Stimulated activated CD4-positive, alpha-beta T cell treated with anti-CD3 and anti-CD28 coated beads, Interleukin-1b, Interleukin-23, amount 100 ng/mL, for 24 hours (primary cell): Measurements from ENCODE around the gene PITRM1.
"Not testable (repeated sequence)": the region's sequence is repeated elsewhere in the genome, so short reads cannot be mapped to it uniquely, and the experiment has no call there.

ENCODE experiments used
- DNase-seq, 4 experiments: peaks; one replicate each; pipeline ENCODE4 v3.0.0-alpha.2; 2020; ENCODE audit warnings: low read depth in 4 of 4, low spot score in 1 of 4

The PITRM1 gene

DNA sequence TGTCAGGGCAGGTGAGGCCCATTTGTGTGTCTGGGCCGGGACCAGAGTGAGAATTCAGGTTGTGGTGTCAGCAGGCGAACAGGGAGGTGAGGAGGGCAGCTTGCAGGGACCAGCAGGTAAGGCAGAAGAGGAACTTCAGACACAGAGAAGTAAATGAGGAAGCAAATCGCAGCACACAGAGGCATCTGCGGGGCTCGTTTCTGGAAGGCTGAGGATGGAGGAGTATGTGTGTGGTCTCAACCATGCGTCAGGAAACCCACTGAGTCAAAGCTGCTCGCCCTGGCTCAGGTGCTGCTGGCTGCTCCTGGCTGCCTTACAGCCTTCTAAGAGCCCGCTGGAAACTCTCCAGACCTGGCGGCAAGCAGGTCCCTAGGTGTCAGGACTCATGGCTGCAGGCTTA, 26.9 kb upstream of the PITRM1 start:
- no peak for DNase-seq

DNA sequence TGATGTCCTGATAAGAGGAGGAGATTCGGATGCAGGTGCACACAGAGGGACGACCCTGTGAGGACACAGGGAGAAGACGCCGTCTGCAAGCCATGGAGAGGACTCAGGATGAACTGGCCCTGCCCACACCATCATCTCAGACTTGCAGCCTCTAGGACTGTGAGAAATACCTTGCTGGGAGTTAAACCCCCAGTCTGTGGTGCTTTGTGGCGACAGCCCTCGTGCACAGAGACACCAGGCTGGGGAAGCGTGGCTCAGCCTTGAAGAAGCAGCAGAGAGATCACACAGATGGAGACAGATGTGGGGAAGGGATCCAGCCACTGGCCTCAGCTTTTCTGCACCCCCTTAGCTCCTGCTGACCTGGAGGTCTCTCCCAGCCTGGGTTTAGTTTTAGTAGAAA, 26.3 kb upstream of the PITRM1 start:
- no peak for DNase-seq

DNA sequence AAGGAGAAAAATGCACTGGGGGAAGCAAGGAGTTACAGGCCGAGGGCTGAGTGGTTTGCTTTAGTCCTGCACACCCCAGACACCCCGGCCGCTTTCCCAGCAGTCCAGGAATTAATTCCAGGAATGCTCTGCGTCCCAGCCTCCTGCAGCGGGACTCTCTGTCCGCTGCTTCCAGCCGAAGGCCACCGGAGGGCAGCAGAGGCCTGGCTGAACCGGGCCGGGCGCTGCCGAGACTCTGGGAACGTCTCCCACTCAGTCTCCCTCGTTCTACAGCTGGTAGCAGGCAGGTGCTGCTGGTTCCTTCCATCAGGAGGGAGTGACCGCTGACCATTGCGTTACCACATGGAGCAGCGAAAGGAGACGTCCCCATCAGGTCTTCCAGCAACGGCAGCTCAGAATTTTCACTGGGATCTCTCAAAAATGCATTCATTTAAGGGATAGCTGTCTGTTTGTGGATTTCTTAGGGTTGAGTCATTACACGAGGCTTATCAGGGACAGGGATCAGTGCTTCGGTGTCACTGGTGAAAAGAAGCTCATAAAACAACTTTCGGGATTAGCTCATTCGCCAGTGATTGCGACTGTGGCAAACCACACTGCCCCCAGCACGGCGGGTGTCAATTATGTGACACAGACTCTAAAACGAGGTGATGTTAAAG, 24.9 kb upstream of the PITRM1 start:
- DNase-seq: peak; percentile 36 to 74 (median 55)

DNA sequence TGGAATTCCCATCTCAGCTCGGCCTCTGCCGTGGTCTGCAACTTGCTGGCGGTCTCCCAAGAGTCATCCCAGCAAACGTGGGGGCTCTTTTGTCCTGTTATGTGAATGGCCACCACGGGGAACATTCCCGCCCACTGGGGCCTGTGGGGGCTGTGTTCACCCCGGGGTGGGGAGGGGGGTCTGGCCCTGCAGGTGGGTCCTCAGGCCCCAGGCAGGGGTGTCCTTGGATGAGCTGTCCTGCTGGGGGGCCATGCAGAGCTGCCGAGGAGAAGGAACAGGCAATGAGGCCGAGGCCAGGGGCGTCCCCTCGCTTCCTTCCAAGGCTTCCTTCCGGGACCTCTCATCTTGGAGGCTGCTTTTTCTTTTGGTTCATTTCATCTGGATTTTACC, 24.4 kb upstream of the PITRM1 start:
- DNase-seq: no peak

DNA sequence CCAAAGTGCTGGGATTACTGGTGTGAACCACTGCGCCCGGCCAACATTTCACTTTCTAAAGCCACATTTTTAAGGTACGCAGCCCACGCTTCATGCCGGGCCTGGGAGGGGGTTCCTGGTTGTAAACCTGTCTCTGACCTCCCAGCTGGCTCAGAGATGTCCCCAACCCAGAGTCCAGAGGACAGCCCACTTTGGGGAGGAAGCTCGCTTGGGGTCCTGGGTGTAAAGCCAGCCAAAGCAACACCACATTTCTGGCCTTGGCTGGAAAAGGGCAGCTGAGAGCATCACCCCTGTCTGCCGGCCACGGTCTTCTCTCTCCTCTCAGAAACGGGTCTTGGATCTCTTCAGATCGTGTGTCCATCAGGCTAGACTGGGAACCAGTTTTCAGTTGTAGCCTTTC, 23.9 kb upstream of the PITRM1 start:
- no peak for DNase-seq

DNA sequence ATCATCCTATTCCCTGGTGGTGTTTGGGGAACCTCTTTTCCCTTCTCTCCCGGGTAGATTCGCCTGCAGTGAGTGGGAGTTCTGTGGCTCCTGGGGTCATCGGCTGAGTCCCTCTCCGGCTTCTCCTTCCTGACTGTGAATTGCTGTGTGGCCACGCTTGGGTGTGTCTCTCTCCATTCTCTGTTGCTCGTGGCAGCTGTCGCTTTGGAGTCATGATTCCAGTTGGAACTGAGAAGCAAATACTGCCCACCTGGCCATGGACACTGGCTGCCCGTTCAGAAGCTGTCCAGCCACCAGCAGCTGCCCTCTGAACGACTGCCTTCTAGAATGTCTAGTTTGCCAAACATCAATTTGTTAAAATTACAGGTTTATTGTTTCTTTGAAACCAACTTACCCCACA, 23.1 kb upstream of the PITRM1 start:
- DNase-seq: no peak

DNA sequence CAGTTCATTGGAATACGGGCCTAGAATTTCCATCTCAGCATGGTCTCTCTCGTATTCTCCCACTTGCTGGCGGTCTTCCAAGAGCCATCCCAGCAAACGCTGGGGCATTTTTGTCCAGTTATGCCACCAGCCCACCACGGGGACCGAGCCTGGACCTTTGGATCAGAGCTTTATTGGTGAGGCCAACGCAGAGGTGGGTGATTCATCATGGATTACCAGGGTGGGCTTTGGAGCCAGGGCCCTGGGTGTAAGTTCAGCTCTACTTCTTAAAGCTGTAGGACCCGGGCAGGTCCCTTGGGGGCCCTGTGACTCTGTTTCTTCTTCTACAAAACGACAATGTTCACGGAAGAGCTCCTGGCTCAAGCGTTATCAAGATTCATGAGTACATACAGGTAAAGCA, 22.7 kb upstream of the PITRM1 start:
- DNase-seq: no peak

DNA sequence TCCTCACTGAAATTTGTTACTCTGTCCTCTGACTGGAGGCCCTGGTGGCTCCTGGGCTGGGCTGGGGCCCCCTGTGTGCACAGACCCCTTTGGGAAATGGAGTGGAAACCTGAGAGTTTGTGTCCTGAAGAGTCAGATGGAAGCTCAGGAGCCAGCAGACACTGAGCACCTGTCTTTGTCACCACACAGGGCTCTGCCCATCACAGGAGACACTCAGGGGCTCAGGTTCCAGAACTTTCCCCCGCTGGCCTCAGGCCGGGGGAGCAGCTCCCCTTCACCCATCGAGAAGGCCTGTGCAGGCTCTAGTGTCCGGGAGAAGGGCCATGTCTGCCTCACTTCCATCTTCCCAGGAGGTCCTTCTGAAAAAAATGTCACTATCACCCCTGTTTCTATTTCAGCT, 22.3 kb upstream of the PITRM1 start:
- no peak for DNase-seq

DNA sequence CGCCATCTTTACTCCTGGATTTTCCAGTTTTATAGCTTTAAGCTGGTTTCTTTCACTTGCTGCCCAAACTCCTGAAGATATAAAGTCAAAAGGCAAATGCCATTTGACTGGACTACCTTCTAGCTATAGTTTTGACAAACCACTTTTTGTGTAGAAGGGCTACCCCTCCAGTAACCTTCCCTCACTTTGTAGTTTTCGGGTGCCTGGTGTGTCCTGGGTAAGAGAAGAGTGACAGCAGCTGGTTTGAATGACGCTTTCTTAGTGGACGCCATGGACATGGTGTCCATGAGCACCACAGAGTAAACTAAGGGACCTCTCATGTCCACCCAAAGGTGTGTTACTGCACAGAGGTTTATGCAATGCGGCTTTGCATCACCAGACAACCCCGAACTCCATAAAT, 21.2 kb upstream of the PITRM1 start:
- DNase-seq: no peak

DNA sequence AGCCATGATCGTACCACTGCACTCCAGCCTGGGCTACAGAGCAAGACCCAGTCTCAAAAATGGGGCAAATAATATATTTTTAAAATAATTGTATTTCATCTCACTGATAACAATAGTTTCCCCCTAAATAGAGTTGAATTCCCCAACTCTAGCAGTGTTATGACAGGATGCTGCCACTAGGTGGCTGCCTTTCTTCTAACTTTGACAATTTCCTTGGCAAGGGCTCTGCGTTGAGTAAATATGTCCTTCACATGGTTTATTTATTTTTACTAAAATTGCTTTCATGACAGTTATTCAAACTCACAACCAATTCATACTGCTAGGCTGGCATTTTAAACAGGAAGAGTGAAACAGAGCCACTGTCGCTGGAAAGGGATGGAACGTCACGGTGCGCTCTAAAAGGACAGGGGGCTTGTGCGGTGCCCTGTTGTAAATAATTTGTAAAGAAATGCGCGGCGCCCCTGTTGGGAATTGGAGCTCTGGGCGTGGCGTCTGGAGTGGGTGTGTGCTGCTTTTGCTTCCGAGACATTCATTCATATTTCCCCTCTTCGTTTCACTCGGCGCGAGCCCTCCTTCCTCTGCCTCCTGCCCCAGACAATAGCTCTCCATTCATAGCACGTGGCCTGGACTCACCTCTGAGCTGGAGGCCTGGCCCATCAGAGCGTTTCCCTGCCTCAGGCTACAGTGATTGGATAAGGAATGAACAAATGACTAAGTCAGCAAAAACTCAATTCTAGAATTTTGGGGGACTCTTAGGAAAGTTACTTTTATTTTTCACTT, 20.5 kb upstream of the PITRM1 start:
- DNase-seq: peak in 1 of 4 experiments; percentile 28

DNA sequence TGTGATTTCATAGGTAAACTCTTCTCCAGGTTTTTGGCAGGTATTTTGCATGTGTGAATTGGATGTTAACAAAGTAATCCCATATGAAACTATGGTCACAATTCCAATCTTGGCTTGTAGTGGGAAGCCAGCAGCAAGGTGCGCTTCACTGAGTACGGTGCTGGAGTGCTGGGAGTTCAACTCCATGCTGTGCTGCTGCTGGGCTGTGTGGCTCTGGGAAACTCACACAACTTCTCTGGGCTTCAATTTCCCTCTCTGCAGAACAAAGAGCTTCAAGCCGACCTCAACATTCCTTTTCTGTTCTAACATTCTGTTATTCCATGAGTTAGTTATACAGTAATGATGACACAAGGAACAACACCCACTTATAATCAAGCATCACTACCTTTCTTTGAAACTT, 18.2 kb upstream of the PITRM1 start:
- no peak for DNase-seq

DNA sequence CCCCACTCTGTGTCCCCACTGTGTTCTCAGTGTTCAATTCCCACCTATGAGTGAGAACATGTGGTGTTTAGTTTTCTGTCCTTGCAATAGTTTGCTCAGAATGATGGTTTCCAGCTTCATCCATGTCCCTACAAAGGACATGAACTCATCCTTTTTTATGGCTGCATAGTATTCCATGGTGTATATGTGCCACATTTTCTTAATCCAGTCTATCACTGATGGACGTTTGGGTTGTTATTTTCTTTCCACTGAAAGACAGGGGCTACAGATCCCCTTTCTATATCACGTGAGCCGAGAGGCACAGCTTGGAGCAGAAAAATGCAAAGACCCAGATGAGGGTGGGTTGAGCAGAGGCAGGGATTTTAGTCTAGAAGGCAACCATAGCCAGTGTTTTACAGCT, 14.6 kb upstream of the PITRM1 start:
- not testable (repeated sequence) for DNase-seq

DNA sequence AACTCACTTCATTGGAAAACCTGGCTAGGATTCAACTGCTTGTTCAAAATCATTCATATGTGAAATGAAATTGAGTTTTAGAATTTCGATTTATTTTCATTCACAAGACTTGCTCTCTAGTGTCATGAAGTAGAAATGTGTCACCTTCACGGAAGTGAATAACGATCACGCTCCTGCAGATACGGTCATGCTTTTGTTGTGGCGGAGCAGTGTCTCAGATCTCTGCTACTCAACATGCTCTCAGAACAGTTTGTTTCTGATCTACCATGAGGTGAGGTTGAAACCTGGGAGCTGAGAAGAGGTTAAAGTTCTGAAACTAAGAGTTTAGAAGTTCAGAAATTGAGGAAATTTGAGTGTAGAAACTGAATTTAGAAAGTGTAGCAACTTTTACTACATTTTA, 13.8 kb upstream of the PITRM1 start:
- DNase-seq: peak in 2 of 4 experiments; percentile 30 to 37

DNA sequence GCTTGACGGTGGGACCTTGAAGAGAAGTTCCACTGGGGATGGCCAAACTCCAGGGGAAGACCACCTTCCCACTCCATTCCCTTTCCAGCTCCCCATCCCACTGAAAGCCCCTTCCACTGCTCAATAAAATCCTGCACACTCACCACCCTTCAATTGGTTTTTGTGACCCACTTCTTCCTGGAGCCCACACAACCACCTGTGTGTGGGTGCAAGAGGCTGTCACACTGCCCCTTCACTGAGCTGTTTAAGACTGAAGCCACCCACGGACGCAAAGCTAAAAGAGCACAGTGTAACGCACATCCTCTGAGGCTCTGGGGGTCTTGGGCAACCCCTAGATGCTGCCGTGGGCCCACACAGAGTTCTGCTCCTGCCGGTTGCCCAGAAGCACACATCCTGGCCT, 12.8 kb upstream of the PITRM1 start:
- no peak for DNase-seq

DNA sequence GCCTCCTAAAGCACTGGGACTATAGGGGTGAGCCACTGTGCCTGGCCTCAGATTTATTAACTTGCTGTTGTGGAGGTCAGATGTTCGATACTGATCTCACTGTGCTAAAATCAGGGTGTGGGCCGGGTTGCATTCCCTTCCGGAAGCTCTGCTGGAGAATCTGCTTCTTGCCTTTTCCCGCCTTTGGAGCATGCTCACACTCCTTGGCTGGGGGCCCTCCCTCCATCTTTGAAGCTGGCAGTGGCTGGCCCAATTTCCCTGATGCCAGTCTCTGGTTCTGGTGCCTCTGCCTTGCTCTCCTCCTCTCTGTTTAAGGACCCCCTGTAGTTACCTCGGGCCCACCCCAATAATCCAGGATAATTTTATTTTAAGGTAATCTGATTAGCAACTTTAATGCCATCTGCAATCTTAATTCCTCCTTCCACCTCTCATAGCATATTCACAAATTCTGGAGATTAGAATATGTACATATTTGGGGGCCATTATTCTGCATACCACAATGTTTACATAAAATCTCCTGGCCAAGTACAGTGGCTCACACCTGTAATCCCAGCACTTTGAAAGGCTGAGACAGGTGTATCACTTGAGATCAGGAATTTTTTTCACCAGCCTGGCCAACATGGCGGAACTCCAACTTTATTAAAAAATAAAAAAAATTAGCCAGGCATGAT, 7.9 kb upstream of the PITRM1 start:
- no peak for DNase-seq

DNA sequence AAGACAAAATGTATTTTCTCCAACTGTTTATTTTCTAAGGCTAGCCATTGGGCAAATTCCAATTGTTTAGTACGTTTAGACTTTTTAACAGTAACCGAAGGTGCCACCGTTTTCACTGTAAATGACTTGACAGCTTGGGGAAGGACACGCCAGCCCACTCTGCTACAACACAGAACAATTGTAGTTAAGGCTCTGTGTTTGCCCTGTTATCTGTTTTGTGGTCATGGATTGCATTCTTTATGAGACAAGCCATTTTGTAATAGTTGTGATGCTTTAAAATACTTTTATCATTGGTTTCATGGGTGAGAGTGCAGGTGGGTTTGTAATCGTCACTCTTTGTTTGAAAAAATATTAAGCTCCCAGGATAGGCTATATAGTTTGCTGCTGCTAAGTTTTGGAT, 6.6 kb upstream of the PITRM1 start:
- DNase-seq: no peak

DNA sequence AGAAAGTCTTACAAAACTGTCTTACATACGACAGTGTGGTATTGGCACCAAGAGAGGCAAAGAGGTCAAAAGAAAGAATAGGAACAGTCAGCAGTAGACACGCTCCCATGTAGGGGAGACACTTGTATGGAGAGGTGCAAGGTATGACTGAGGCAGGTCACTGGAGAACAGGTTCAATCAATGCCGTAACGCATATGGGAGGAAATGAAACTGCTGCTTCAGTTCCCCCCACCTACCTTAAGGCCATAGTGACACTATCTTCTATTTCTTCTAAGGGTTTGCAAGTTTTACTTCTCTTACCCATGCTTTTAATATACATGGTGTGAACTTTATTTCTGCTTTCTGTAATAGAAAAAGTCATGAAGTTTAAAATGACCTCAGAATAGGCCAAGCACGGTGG, 5.5 kb upstream of the PITRM1 start:
- DNase-seq: no peak

DNA sequence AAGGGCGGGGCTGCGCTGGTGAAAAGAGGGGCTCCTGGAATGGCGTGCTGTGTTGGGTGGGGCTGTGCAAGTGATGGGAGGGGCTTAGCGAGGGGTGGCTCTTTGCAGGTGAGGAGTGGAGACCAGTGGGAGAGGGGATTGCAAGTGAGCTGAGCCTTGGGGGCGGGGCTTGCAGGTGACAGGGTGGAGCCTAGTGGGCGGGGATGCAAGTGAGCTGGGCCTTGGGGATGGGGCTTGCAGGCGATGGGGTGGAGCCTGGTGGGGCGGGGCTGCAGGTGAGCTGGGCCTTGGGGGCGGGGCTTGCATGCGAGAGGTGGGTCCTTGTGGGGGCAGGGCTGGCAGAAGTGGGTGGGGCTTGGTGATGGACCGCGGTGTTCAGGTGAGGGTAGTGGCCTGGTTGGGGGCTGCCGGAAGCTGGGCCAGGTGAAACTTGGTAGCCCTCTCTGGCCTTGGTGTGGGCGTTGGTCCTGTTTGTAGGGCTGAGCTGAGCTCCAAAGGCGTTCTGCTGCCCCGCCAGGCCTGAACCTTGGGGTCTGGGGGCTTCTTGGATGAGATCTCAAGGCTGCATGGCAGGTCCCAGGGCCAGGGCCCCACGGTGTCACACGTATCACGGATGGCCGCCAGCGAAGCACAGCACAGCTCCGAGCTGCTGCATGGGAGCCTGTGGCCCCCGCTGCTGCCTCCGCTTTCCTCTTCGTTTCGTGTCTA, 743 bp upstream of the PITRM1 start:
- DNase-seq: no peak

DNA sequence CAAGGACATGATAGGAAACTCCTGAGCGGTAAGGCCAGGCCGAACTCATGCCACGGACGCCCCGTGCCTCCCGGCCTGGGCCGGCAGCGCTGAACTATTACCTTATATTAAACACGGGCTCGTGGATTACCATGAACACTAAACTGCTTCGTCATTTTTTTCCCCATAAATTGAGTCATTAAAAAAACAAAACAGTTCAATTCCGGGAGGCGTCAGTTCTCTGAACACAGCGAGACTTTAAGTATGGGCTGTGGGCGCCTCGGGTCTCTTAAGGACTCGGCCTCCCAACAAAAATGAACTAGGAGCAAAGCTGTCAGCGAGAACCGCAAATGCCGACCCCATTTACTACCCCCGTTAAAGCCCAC, 519 bp downstream of the PITRM1 start:
- DNase-seq: peak in 3 of 4 experiments; percentile 21 to 33 (median 23)

DNA sequence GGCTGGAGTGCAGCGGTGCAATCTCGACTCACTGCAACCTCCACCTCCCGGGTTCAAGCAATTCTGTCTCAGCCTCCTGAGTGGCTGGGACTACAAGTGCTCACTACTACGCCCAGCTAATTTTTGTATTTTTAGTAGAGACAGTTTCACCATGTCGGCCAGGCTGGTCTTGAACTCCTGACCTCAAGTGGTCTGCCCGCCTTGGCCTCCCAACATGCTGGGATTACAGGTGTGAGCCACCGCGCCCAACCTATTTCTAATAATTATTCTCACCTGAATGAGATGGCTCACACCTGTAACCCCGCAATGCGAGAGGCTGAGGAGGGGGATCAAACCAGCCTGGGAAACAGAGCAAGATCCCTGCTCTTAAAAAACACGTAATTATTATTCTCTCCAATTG, 1.1 kb downstream of the PITRM1 start:
- not testable (repeated sequence) for DNase-seq

DNA sequence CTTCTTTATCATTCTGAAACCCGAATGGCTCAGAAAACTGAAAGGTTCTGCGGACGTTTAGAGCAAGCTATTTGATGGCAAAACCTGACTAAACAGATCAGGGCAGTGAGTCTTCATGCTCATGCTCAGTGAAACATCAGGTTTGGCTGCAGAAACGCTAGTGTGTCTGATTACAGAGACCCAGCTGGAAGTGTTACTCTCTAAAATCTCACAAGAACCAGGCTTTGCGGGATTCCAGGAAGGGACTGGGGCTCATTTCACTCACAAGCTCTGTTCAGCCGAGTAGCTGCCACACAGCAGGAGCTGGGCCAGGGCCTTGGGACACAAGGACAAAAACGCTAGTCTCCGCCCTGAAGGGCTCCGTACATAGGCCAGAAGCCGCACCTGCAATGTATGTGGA, 2.9 kb downstream of the PITRM1 start:
- DNase-seq: no peak

DNA sequence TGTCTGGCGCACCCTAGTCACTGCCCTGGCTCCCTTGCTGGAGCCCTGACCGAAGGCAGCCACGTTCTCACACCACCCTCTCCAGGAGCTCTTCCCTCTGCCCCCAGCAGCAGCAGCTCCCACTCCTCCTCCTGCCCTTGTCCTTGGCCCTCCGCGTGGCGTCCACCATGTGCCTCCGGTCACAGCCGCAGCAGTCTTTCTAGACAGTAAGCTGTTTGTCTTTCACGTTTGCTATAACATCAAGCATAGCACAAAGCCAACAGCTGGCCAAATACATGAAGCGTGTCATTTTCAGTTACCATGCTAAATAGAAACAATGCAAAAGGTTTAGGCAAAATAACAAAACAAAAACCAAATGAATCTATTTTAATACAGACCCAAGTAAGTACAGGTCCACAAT, 3.3 kb downstream of the PITRM1 start:
- DNase-seq: no peak
